HFFc6 (cell line): ENCODE data around the gene NELFA. TPM values are rescaled to one million over a fixed set of nuclear protein-coding genes. Genes with fewer than 3 reads are reported as not detected.
"Not testable (repeated sequence)": the region's sequence is repeated elsewhere in the genome, so short reads cannot be mapped to it uniquely, and the experiment has no call there.

ENCODE experiments used
- DNase-seq: peaks from one replicate; pipeline ENCODE4 v3.0.0-alpha.2; 2018
- H3K27ac Mint-ChIP-seq: 2 replicates; pipeline ENCODE4 v1.8.0; 2020; ENCODE audit warnings: mild to moderate bottlenecking, mixed read lengths
- H3K27me3 Mint-ChIP-seq: 2 replicates; pipeline ENCODE4 v1.8.0; 2021; ENCODE audit warnings: mild to moderate bottlenecking, moderate library complexity, mixed read lengths; ENCODE audit not compliant: insufficient read depth
- H3K36me3 Mint-ChIP-seq: 2 replicates; pipeline ENCODE4 v1.8.0; 2021; ENCODE audit warnings: low read depth, mixed read lengths
- H3K4me1 Mint-ChIP-seq: 2 replicates; pipeline ENCODE4 v1.8.0; 2020; ENCODE audit warnings: low read depth, mixed read lengths
- H3K4me3 Mint-ChIP-seq: 2 replicates; pipeline ENCODE4 v1.8.0; 2020; ENCODE audit warnings: mild to moderate bottlenecking, moderate library complexity, mixed read lengths
- H3K9me3 Mint-ChIP-seq: 2 replicates; pipeline ENCODE4 v1.8.0; 2020; ENCODE audit warnings: mild to moderate bottlenecking, mixed read lengths
- total RNA-seq, 6 experiments: library from RNA; stranded (reverse); fragmentation: NEBNext Ultra II Directional; extraction: Animal tissue kit (Norgen Biotek cat#: 25700); gene quantifications; 2 replicates in 1 of 6; 3 replicates in 5 of 6; pipeline ENCODE4 v1.2.3, GENCODE V29; 2021
- TF ChIP-seq, protein P1 (sequence below): fragments of 200-600 bp; sonication (generic); IDR thresholded peaks from 2 replicates; pipeline ENCODE4 v1.5.0; 2021; ENCODE audit warnings: antibody characterized with exemption, mild to moderate bottlenecking

NELFA gene
- total RNA-seq, 6 experiments from 2014 or later = 19.2 to 21.2 (median 20.2) TPM

DNA sequence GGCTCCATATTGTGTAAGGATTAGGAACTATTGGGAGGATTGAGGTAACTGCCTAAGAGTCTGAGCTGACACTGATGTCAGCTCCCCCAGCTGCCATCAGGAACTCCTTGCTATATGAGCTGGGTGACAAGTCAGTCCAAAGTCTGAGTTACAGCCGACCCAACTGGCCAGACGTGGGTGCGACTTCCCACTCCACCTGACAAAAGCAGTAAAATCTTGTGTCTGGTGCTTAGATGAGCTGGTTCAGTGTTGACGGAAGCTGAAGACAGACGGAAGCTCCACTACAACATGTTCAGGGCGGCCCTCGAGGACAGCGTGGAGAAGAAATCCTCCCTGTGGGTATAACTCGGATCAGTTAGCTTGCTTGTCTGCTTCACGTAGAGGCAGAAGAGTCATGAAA is 27.6 kb upstream of the NELFA start:
- Mint-ChIP-seq H3K4me3 (no peak overlapping the region), H3K36me3 (no peaks in the 10 kb centered on the region), H3K27me3 (peaks cover 35% of the 10 kb centered on the region), H3K27ac (no peak overlapping the region), H3K4me1 (no peaks in the 10 kb centered on the region), H3K9me3 (peaks cover 8% of the 10 kb centered on the region)
- DNase-seq = no peak
- TF ChIP-seq, protein P1, sequence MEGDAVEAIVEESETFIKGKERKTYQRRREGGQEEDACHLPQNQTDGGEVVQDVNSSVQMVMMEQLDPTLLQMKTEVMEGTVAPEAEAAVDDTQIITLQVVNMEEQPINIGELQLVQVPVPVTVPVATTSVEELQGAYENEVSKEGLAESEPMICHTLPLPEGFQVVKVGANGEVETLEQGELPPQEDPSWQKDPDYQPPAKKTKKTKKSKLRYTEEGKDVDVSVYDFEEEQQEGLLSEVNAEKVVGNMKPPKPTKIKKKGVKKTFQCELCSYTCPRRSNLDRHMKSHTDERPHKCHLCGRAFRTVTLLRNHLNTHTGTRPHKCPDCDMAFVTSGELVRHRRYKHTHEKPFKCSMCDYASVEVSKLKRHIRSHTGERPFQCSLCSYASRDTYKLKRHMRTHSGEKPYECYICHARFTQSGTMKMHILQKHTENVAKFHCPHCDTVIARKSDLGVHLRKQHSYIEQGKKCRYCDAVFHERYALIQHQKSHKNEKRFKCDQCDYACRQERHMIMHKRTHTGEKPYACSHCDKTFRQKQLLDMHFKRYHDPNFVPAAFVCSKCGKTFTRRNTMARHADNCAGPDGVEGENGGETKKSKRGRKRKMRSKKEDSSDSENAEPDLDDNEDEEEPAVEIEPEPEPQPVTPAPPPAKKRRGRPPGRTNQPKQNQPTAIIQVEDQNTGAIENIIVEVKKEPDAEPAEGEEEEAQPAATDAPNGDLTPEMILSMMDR = no peak

DNA sequence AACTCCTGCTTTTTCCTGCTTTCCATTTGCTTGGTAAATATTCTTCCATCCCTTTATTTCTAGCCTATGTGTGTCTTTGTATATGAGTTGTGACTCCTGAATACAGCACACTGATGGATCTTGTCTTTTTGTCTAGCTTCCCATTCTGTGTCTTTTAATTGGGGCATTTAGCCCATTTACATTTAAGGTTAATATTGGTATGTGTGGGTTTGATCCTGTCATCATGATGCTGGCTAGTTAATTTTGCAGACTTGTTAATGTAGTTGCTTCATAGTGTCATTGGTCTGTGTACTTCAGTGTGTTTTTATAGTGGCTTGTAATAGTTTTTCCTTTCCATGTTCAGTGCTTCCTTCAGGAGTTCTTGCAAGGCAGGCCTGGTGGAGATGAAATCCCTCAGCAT is 22.4 kb upstream of the NELFA start:
- H3K27ac Mint-ChIP-seq, H3K4me3 Mint-ChIP-seq, H3K36me3 Mint-ChIP-seq, DNase-seq, H3K9me3 Mint-ChIP-seq, H3K4me1 Mint-ChIP-seq: not testable (repeated sequence)
- peaks cover 54% of the 10 kb centered on the region for H3K27me3 Mint-ChIP-seq

- H3K4me1 Mint-ChIP-seq, H3K9me3 Mint-ChIP-seq, H3K27ac Mint-ChIP-seq, H3K4me3 Mint-ChIP-seq, H3K36me3 Mint-ChIP-seq: not testable (repeated sequence)
- peak; percentile 11 for DNase-seq
- peaks cover 45% of the 10 kb centered on the region for H3K27me3 Mint-ChIP-seq
Measured at GRCh38 chr4:2027120-2027519, 18.3 kb upstream of the NELFA start.

DNA sequence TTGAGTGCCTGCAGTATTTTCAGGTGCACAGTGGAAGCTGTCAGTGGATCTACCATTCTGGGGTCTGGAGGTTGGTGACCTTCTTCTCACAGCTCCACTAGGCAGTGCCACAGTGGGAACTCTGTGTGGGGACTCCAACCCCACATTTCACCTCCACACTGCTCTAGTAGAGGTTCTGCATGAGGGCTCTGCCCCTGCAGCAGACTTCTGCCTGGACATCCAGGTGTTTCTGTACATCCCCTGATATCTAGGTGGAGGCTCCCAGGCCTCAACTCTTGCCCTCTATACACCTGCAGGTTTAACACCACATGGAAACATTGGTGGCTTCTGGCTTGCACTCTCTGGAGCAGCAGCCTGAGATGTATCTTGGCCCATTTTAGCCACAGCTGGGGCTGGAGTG is 17.0 kb upstream of the NELFA start:
- DNase-seq = no peak
- TF ChIP-seq, protein P1 = no peak
- Mint-ChIP-seq H3K27ac (no peak overlapping the region), H3K4me1 (peaks cover 7% of the 10 kb centered on the region), H3K36me3 (0 out of 2 replicates have a peak, but pooled peaks cover 5% of the 10 kb centered on the region), H3K4me3 (no peak overlapping the region), H3K9me3 (no peaks in the 10 kb centered on the region; the same call in 1 of the 2 replicates), H3K27me3 (peaks cover 42% of the 10 kb centered on the region)

- Mint-ChIP-seq H3K36me3 (0 out of 2 replicates have a peak, but pooled peaks cover 5% of the 10 kb centered on the region), H3K27ac (no peak overlapping the region), H3K4me3 (no peak overlapping the region), H3K9me3 (no peaks in the 10 kb centered on the region; the same call in 1 of the 2 replicates), H3K27me3 (peaks cover 44% of the 10 kb centered on the region), H3K4me1 (peaks cover 7% of the 10 kb centered on the region)
- DNase-seq = no peak
- TF ChIP-seq, protein P1 = no peak
Measured at GRCh38 chr4:2024683-2025082, 15.9 kb upstream of the NELFA start.

GRCh38 chr4:2021358-2022018 is 12.7 kb upstream of the NELFA start:
- H3K27ac Mint-ChIP-seq, DNase-seq, H3K4me3 Mint-ChIP-seq, H3K4me1 Mint-ChIP-seq, H3K9me3 Mint-ChIP-seq, H3K36me3 Mint-ChIP-seq: not testable (repeated sequence)
- peaks cover 38% of the 10 kb centered on the region for H3K27me3 Mint-ChIP-seq

DNA sequence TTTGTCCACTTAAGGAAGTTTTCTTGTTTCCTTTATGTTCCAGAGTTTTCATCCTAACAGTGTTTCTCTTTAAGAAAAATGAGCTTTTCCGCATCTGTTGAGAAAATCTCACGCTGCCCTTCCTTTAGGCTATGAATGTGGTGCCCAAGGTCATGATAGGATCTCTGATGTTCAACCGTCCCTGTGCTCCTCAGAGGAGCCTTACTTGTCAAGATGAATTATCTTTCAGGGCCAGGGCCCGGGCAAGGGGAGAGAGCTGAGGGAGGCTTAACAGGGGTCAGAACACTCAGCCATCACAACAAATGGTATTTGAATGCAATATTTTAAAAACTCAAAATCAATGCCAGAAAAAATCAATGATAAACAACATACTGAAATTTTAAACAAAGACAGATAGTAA is 6.2 kb upstream of the NELFA start:
- Mint-ChIP-seq H3K9me3 (no peaks in the 10 kb centered on the region), H3K27me3 (peaks cover 20% of the 10 kb centered on the region), H3K27ac (no peak overlapping the region), H3K4me3 (no peak overlapping the region), H3K4me1 (peaks cover 2% of the 10 kb centered on the region; the same call in 1 of the 2 replicates), H3K36me3 (no peaks in the 10 kb centered on the region)
- DNase-seq = no peak
- TF ChIP-seq, protein P1 = no peak
